Activated CD4-positive, alpha-beta T cell treated with anti-CD3 and anti-CD28 coated beads for 48 hours (primary cell): Measurements from ENCODE around the gene LRRC45.
A peak's percentile ranks its signal among the peaks of the same experiment; 100 is the strongest.

Experiments
- DNase-seq: peaks from one replicate; pipeline ENCODE4 v3.0.0-alpha.2; 2020

The LRRC45 gene

GRCh38 chr17:82065638-82066303 is 42.7 kb downstream of the LRRC45 start, which contains the start of gene DUS1L:
Gene DUS1L (minus strand): TSS chr17:82065804. CDS start chr17:82065059, 745 bp downstream.
- DNase-seq: peak; percentile 80

- DNase-seq: no peak
Measured at GRCh38 chr17:82070611-82071010, 47.5 kb downstream of the LRRC45 start.

- no peak for DNase-seq
Measured at GRCh38 chr17:82072827-82073226, 49.7 kb downstream of the LRRC45 start.

GRCh38 chr17:82073446-82073845 is 50.3 kb downstream of the LRRC45 start:
- DNase-seq: no peak

- no peak for DNase-seq
Measured at GRCh38 chr17:82076018-82076784, 53.1 kb downstream of the LRRC45 start.

GRCh38 chr17:82076785-82077591 is 53.9 kb downstream of the LRRC45 start:
- DNase-seq: no peak

GRCh38 chr17:82077617-82078358 is 54.7 kb downstream of the LRRC45 start:
- no peak for DNase-seq

- DNase-seq: no peak
Measured at GRCh38 chr17:82078433-82078832, 55.3 kb downstream of the LRRC45 start.

- DNase-seq: no peak
Measured at GRCh38 chr17:82079001-82079677, 56.0 kb downstream of the LRRC45 start.

- no peak for DNase-seq
Measured at GRCh38 chr17:82080048-82080788, 57.1 kb downstream of the LRRC45 start.
